Stimulated activated naive CD8-positive, alpha-beta T cell treated with anti-CD3 and anti-CD28 coated beads, Interleukin-15, Interleukin-2, amounts not matched to agents 100 ng/mL and 50 ng/mL, for 24 hours (primary cell): ENCODE measurements around the gene LRMDA.

ENCODE experiments used
- H3K27ac Mint-ChIP-seq: one replicate; pipeline ENCODE4 v1.8.0; 2021; ENCODE audit warnings: mild to moderate bottlenecking, mixed read lengths
- H3K27me3 Mint-ChIP-seq: one replicate; pipeline ENCODE4 v1.8.0; 2021; ENCODE audit warnings: mixed read lengths
- H3K36me3 Mint-ChIP-seq: one replicate; pipeline ENCODE4 v1.8.0; 2021; ENCODE audit warnings: low read depth, mixed read lengths
- H3K4me1 Mint-ChIP-seq: one replicate; pipeline ENCODE4 v1.8.0; 2021; ENCODE audit warnings: low read depth, mixed read lengths
- H3K4me3 Mint-ChIP-seq: one replicate; pipeline ENCODE4 v1.8.0; 2021; ENCODE audit warnings: mild to moderate bottlenecking, mixed read lengths
- H3K9me3 Mint-ChIP-seq: one replicate; pipeline ENCODE4 v1.8.0; 2021; ENCODE audit warnings: mixed read lengths

Gene LRMDA

GRCh38 chr10:75525646-75526045 lies 94.2 kb downstream of the LRMDA start:
- Mint-ChIP-seq H3K4me1 (no peaks in the 10 kb centered on the region), H3K36me3 (no peaks in the 10 kb centered on the region), H3K27ac (no peak overlapping the region), H3K9me3 (peaks cover 5% of the 10 kb centered on the region), H3K4me3 (no peak overlapping the region), H3K27me3 (peaks cover 25% of the 10 kb centered on the region)

GRCh38 chr10:75527542-75527941 lies 96.1 kb downstream of the LRMDA start:
- H3K27ac Mint-ChIP-seq, result no peak overlapping the region
- no peak overlapping the region for H3K4me3 Mint-ChIP-seq
- no peaks in the 10 kb centered on the region for H3K4me1 Mint-ChIP-seq
- H3K36me3 Mint-ChIP-seq, result no peaks in the 10 kb centered on the region
- H3K27me3 Mint-ChIP-seq, result peaks cover 24% of the 10 kb centered on the region
- peaks cover 5% of the 10 kb centered on the region for H3K9me3 Mint-ChIP-seq

GRCh38 chr10:75528392-75528791 lies 97.0 kb downstream of the LRMDA start:
- Mint-ChIP-seq H3K9me3 (peaks cover 5% of the 10 kb centered on the region), H3K4me1 (no peaks in the 10 kb centered on the region), H3K4me3 (no peak overlapping the region), H3K27ac (no peak overlapping the region), H3K27me3 (peaks cover 24% of the 10 kb centered on the region), H3K36me3 (no peaks in the 10 kb centered on the region)

GRCh38 chr10:75530299-75530698 lies 98.9 kb downstream of the LRMDA start:
- Mint-ChIP-seq H3K9me3 (no peaks in the 10 kb centered on the region), H3K4me3 (no peak overlapping the region), H3K36me3 (no peaks in the 10 kb centered on the region), H3K4me1 (no peaks in the 10 kb centered on the region), H3K27me3 (peaks cover 13% of the 10 kb centered on the region), H3K27ac (no peak overlapping the region)

- H3K36me3 Mint-ChIP-seq, result no peaks in the 10 kb centered on the region
- peaks cover 13% of the 10 kb centered on the region for H3K27me3 Mint-ChIP-seq
- H3K27ac Mint-ChIP-seq, result no peak overlapping the region
- no peaks in the 10 kb centered on the region for H3K4me1 Mint-ChIP-seq
- no peak overlapping the region for H3K4me3 Mint-ChIP-seq
- no peaks in the 10 kb centered on the region for H3K9me3 Mint-ChIP-seq
Measured at GRCh38 chr10:75531571-75532031, 100.2 kb downstream of the LRMDA start.

- H3K4me3 Mint-ChIP-seq, result no peak overlapping the region
- no peaks in the 10 kb centered on the region for H3K36me3 Mint-ChIP-seq
- no peaks in the 10 kb centered on the region for H3K4me1 Mint-ChIP-seq
- H3K9me3 Mint-ChIP-seq, result no peaks in the 10 kb centered on the region
- peaks cover 11% of the 10 kb centered on the region for H3K27me3 Mint-ChIP-seq
- H3K27ac Mint-ChIP-seq, result no peak overlapping the region
Measured at GRCh38 chr10:75532253-75532924, 101.0 kb downstream of the LRMDA start.

GRCh38 chr10:75538144-75538543 lies 106.7 kb downstream of the LRMDA start:
- Mint-ChIP-seq H3K27me3 (peaks cover 7% of the 10 kb centered on the region), H3K27ac (no peak overlapping the region), H3K4me1 (no peaks in the 10 kb centered on the region), H3K36me3 (no peaks in the 10 kb centered on the region), H3K4me3 (no peak overlapping the region), H3K9me3 (no peaks in the 10 kb centered on the region)

- H3K36me3 Mint-ChIP-seq, result no peaks in the 10 kb centered on the region
- H3K27ac Mint-ChIP-seq, result no peak overlapping the region
- no peaks in the 10 kb centered on the region for H3K9me3 Mint-ChIP-seq
- H3K27me3 Mint-ChIP-seq, result peaks cover 9% of the 10 kb centered on the region
- H3K4me3 Mint-ChIP-seq, result no peak overlapping the region
- no peaks in the 10 kb centered on the region for H3K4me1 Mint-ChIP-seq
Measured at GRCh38 chr10:75538765-75539164, 107.3 kb downstream of the LRMDA start.

GRCh38 chr10:75540357-75540966 lies 109.0 kb downstream of the LRMDA start:
- Mint-ChIP-seq H3K4me1 (no peaks in the 10 kb centered on the region), H3K36me3 (no peaks in the 10 kb centered on the region), H3K4me3 (no peak overlapping the region), H3K27ac (no peak overlapping the region), H3K9me3 (no peaks in the 10 kb centered on the region), H3K27me3 (peaks cover 17% of the 10 kb centered on the region)

GRCh38 chr10:75540981-75541380 lies 109.6 kb downstream of the LRMDA start:
- Mint-ChIP-seq H3K27ac (no peak overlapping the region), H3K36me3 (no peaks in the 10 kb centered on the region), H3K4me3 (no peak overlapping the region), H3K9me3 (no peaks in the 10 kb centered on the region), H3K4me1 (no peaks in the 10 kb centered on the region), H3K27me3 (peaks cover 17% of the 10 kb centered on the region)

- no peaks in the 10 kb centered on the region for H3K4me1 Mint-ChIP-seq
- no peak overlapping the region for H3K4me3 Mint-ChIP-seq
- H3K27ac Mint-ChIP-seq, result no peak overlapping the region
- peaks cover 17% of the 10 kb centered on the region for H3K27me3 Mint-ChIP-seq
- H3K9me3 Mint-ChIP-seq, result no peaks in the 10 kb centered on the region
- H3K36me3 Mint-ChIP-seq, result no peaks in the 10 kb centered on the region
Measured at GRCh38 chr10:75541411-75541810, 110.0 kb downstream of the LRMDA start.

- no peaks in the 10 kb centered on the region for H3K4me1 Mint-ChIP-seq
- H3K9me3 Mint-ChIP-seq, result no peaks in the 10 kb centered on the region
- no peaks in the 10 kb centered on the region for H3K36me3 Mint-ChIP-seq
- H3K27ac Mint-ChIP-seq, result no peak overlapping the region
- peaks cover 17% of the 10 kb centered on the region for H3K27me3 Mint-ChIP-seq
- H3K4me3 Mint-ChIP-seq, result no peak overlapping the region
Measured at GRCh38 chr10:75542084-75542483, 110.7 kb downstream of the LRMDA start.

- Mint-ChIP-seq H3K27me3 (peaks cover 17% of the 10 kb centered on the region), H3K9me3 (no peaks in the 10 kb centered on the region), H3K4me3 (no peak overlapping the region), H3K36me3 (no peaks in the 10 kb centered on the region), H3K4me1 (no peaks in the 10 kb centered on the region), H3K27ac (no peak overlapping the region)
Measured at GRCh38 chr10:75542906-75543305, 111.5 kb downstream of the LRMDA start.

- no peaks in the 10 kb centered on the region for H3K36me3 Mint-ChIP-seq
- H3K27ac Mint-ChIP-seq, result no peak overlapping the region
- H3K27me3 Mint-ChIP-seq, result peaks cover 17% of the 10 kb centered on the region
- no peaks in the 10 kb centered on the region for H3K4me1 Mint-ChIP-seq
- H3K4me3 Mint-ChIP-seq, result no peak overlapping the region
- no peaks in the 10 kb centered on the region for H3K9me3 Mint-ChIP-seq
Measured at GRCh38 chr10:75544386-75544785, 113.0 kb downstream of the LRMDA start.

GRCh38 chr10:75544993-75545706 lies 113.7 kb downstream of the LRMDA start:
- H3K9me3 Mint-ChIP-seq, result no peaks in the 10 kb centered on the region

More at GRCh38 chr10:75544993-75545706, 113.7 kb downstream of the LRMDA start:
- no peaks in the 10 kb centered on the region for H3K36me3 Mint-ChIP-seq
- H3K27me3 Mint-ChIP-seq, result peaks cover 17% of the 10 kb centered on the region
- no peak overlapping the region for H3K27ac Mint-ChIP-seq
- H3K4me1 Mint-ChIP-seq, result no peaks in the 10 kb centered on the region
- no peak overlapping the region for H3K4me3 Mint-ChIP-seq
